Adrenal gland (tissue), 5 donors: ENCODE data around the gene ACER3.
"Not testable (repeated sequence)": the region's sequence is repeated elsewhere in the genome, so short reads cannot be mapped to it uniquely, and the experiment has no call there.

Experiments used
- CTCF ChIP-seq, 6 experiments: fragments of 450-650 bp in 4 of 6; fragments of 200-600 bp in 2 of 6; sonication (generic) in 1 of 6; IDR thresholded peaks; 1 replicate in 5 of 6; 2 replicates in 1 of 6; pipeline versions ENCODE4 v1.5.1 to v1.8.0; 2016 to 2021; ENCODE audit warnings: antibody characterized with exemption in 6 of 6, mild to moderate bottlenecking in 2 of 6, moderate library complexity in 1 of 6
- POLR2A ChIP-seq, 2 donors: fragments of 450-650 bp; IDR thresholded peaks; one replicate each; pipeline ENCODE4 v1.6.1; 2017; ENCODE audit warnings: antibody characterized with exemption in 2 of 2, mild to moderate bottlenecking in 2 of 2, moderate library complexity in 1 of 2
- donor health status: DM: no; HTN: no; CAD: no.

- TF ChIP-seq CTCF, POLR2A (IDR thresholded peaks at IDR 0.05): not testable (repeated sequence)
Measured at GRCh38 chr11:76862794-76863193, 2.1 kb downstream of the ACER3 start.
